H1 (cell line): Measurements from ENCODE around the gene LGI4. TPM values are rescaled to one million over a fixed set of nuclear protein-coding genes. Genes with fewer than 3 reads are reported as not detected.

Experiments
- ASH2L ChIP-seq: fragments of 200-600, 300-600 bp; sonication (generic); IDR thresholded peaks from one replicate; pipeline ENCODE4 v1.7.1; 2017; ENCODE audit warnings: low read length
- EZH2 ChIP-seq: fragments of 200-600 bp; sonication (generic); IDR thresholded peaks from 2 replicates; pipeline ENCODE4 v1.7.1; 2012; ENCODE audit warnings: low read depth, mild to moderate bottlenecking, moderate library complexity, low read length, inconsistent platforms; ENCODE audit not compliant: severe bottlenecking
- GABPA ChIP-seq: IDR thresholded peaks from 2 replicates; pipeline ENCODE4 v1.6.1; 2011; ENCODE audit warnings: mild to moderate bottlenecking, low read length, moderate library complexity, borderline replicate concordance; ENCODE audit not compliant: insufficient read depth
- HDAC6 ChIP-seq: IDR thresholded peaks from one replicate; pipeline ENCODE4 v1.7.1; 2012; ENCODE audit warnings: low read depth, mild to moderate bottlenecking, inconsistent platforms, low read length, moderate library complexity
- RAD21 ChIP-seq, 2 experiments: IDR thresholded peaks in 1 of 2; conservative IDR thresholded peaks in 1 of 2; 2 replicates each; pipeline ENCODE4 v1.6.1; 2011; ENCODE audit warnings: low read depth in 2 of 2, low read length in 2 of 2, improper control_type of control experiment in 1 of 2, inconsistent platforms in 1 of 2, mild to moderate bottlenecking in 1 of 2, moderate library complexity in 1 of 2
- YY1 ChIP-seq: IDR thresholded peaks from 2 replicates; pipeline ENCODE4 v1.6.1; 2011; ENCODE audit warnings: low read depth, mild to moderate bottlenecking, low read length
- polyA plus RNA-seq, 7 experiments: library from polyadenylated mRNA; depleted of rRNA in 3 of 7; stranded (reverse) in 5 of 7; unstranded in 2 of 7; fragments of >200 nt in 5 of 7; fragments of 200-250 nt in 2 of 7; gene quantifications; 1 replicate in 5 of 7; 2 replicates in 1 of 7; 4 replicates in 1 of 7; pipeline versions ENCODE4 v1.2.1 to v1.2.3, GENCODE V29; 2011 to 2013; ENCODE audit warnings: missing spikeins in 2 of 7, mixed read lengths in 2 of 7
- total RNA-seq: library from RNA; stranded (reverse); fragmentation: NEBNext Ultra II Directional; extraction: Animal tissue kit (Norgen Biotek cat#: 25700); gene quantifications from 2 replicates; pipeline ENCODE4 v1.2.1, GENCODE V29; 2021
- TF ChIP-seq, protein P1 (sequence below): IDR thresholded peaks from 2 replicates; pipeline ENCODE4 v1.6.1; 2012; ENCODE audit warnings: inconsistent platforms

LGI4 gene
- total and polyA plus RNA-seq, 2 of the 8 experiments (the other 6 are each of a cell fraction or from before 2014, with no cell fraction given) = 2.0 to 8.2 TPM

DNA sequence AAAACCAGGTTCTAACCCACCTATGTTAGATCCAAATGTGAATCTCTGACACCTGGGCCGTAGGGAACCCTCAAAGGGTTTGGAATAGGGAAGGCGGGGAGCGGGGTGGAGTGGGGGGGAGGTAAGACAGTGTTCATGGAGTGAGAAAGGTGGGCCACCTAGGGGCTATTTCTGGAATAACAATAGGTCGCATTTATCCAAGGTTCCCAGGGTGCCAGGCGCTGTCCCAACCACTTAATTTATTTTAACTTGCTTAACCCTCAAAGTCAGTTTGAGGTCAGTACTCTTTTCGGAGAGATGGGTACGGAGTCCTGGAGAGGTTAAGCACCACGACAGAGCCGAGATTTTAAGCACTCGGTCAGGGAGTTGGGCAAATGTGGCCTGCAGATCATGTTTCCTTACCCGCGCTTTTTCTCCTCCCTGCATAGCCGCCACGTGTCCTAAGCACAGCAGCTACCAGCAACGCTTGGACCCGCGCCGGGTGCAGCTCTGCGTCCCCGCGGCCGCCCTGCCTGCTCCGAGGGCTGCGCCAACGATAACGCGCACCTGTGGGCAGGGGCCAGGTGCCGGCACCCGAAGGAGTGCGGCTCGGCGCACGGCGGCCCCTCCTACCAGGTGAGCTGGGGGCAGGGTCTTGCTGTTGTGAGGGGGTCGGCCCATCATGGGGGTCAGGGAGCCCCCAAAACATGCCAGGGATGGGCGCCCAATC lies 44.2 kb downstream of the LGI4 start (continued):
- TF ChIP-seq, protein P1, sequence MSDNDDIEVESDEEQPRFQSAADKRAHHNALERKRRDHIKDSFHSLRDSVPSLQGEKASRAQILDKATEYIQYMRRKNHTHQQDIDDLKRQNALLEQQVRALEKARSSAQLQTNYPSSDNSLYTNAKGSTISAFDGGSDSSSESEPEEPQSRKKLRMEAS = peak; percentile 99
- peak; percentile 52 to 59 for TF ChIP-seq RAD21 (IDR thresholded peaks at IDR 0.05 in 1 of 2, conservative IDR thresholded peaks at IDR 0.05 in 1 of 2; ENCODE audit: low read depth in 2 of 2, low read length in 2 of 2)
- TF ChIP-seq EZH2 = peak; percentile 24
- peak; percentile 67 for TF ChIP-seq ASH2L
- TF ChIP-seq HDAC6 = no peak
- 0 out of 2 replicates have a peak, but pooled peaks have one; percentile 20 for TF ChIP-seq YY1
- 0 out of 2 replicates have a peak, but pooled peaks have one; percentile 36 for TF ChIP-seq GABPA
